ENCODE data around the gene POLN.
"Not testable (repeated sequence)": the region's sequence is repeated elsewhere in the genome, so short reads cannot be mapped to it uniquely, and the experiment has no call there.

The POLN gene

DNA sequence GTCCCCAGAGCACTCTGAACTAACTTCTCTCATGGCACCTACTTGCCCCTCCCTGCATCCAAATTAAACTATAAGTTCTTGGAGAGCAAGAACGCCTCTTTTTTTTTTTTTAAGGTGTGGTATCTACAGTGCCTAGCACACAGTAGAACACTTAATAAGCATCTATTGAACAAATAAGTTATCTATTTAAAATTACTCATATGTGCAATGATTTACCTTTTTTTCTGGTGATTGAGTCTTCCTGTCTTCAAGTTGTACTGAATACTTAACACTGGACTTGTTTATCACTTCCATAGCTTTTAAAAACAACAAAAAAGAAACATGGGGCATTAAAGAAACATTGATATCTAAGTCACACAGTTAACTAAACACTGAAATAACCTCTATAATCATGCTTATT lies 29.1 kb downstream of the POLN start:
- DNase-seq: no peak

DNA sequence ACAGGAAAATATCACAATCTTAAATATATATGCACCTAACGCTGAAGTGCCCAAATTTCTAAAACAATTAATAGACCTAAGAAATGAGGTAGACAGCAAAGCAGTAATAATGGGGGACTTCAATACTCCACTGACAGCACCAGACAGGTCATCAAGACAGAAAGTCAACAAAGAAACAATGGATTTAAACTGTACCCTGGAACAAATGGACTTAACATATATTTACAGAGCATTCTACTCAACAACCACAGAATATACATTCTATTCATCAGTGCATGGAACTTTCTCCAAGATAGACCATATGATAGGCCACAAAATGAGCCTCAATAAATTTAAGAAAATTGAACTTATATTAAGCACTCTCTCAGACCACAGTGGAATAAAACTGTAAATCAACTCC lies 39.1 kb downstream of the POLN start:
- not testable (repeated sequence) for DNase-seq

GRCh38 chr4:2194496-2194895 lies 47.4 kb downstream of the POLN start:
- DNase-seq: no peak

DNA sequence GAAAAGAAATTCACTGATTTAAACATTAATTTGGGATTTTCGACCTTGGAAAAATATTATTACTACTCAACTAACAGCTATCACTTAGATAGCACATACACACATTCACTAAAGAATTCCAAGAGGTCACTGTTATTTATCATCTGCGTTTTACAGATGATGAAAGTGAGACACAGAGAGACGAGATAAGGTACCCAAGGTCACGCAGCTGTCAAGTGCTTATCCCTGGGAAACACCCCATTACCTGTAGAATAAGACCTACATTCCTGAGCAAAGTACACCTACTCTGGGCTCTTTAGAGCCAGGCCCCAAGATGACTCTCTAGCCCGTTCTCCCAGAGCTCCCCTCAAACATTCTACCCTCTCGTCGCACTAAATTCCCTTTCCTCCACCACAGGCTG lies 48.6 kb downstream of the POLN start:
- DNase-seq: no peak

- DNase-seq: no peak
Observed at GRCh38 chr4:2186865-2187172, 55.1 kb downstream of the POLN start.

DNA sequence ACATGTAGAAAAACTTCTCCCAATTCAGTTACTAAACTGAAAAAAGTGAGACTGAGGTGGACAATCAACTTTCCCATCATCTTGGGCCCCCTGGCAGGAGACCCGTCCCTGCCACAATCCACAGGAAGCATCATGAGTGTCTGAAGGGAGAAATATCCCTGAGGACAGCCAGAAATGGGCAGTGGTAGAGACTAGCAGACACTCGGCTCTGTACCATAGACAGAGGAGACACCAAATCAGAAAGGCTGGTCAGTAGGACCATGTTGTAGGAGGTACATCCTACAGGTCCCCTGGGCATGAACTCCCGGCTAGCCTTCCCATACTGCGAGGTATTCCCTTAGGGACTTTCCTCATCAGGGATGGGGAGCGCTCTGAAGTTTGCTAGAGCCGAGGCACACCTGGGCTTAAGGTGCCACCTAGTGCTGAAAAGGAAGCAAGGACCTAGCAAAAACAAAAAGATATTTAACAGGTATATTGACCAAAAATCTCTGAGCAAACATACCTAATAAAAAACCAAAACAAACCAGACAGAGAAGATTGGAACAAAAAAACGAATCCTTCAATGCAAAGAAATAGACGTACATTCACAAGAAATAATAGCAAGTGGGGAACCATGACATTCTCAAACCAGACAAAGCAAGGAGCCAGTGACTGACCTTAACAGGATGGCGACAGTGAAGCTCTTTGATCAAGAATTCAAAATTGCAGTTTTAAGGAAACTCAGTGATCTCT lies 55.6 kb downstream of the POLN start:
- no peak for DNase-seq

- DNase-seq: no peak
Observed at GRCh38 chr4:2183394-2183793, 58.5 kb downstream of the POLN start.

DNA sequence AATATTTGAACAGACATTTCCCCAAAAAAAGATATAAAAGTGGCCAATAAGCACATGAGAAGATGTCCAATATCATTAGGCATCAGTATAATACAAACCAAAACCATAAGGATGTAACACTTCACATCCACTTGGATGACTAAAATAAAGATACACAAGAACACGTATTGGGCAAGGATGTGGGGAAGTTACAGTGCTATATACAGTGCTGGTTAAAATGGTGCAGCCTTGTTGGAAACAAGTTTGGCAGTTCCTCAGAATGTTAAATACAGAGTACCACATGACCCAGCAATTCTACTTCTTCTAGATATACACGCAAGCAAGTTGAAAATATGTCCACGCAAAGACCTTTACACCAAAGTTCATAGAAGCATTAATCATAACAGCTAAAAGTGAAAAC lies 58.9 kb downstream of the POLN start:
- DNase-seq: no peak

DNA sequence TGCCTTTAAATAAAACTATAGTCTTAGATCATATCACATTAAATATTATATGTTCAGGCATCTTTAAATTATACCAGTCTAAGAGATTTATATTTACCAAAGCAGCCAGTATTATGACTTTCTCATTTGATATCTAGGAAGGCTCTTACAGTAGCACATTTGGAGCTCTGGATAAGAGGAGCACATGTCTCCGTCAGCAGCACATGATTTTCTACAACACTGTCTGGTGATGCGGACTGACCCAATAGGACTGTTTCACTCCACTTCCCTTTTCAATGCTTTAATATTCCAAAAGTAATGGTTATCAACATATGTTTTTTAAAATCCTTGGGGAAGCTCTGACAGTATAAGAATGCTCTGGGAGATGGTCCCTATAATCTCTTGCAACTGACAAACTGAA lies 61.5 kb downstream of the POLN start:
- DNase-seq: no peak

DNA sequence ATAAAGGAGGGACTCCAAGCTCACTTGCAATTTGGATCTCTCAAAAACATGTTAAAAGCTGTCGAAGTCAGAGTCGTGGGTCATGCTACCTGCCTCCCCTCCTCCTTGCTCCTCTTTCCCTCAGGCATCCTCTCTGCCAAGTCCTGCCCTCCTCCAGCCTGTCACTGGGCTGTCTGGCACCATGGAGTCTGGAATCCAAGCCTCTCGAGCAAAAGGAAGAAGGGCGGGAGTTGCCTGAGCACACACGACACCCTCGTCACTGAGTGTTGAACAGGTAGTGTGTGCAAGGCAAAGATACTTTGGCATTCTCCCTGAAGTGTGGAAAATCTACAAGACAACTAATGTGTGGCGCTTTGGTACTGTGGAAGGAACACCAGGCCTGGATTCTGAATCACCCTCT lies 62.2 kb downstream of the POLN start:
- no peak for DNase-seq

- DNase-seq: no peak
Observed at GRCh38 chr4:2178986-2179385, 62.9 kb downstream of the POLN start.

- DNase-seq: peak; percentile 31
Observed at GRCh38 chr4:2177443-2178093, 64.4 kb downstream of the POLN start.

- DNase-seq: no peak
Observed at GRCh38 chr4:2175990-2176698, 65.8 kb downstream of the POLN start.

DNA sequence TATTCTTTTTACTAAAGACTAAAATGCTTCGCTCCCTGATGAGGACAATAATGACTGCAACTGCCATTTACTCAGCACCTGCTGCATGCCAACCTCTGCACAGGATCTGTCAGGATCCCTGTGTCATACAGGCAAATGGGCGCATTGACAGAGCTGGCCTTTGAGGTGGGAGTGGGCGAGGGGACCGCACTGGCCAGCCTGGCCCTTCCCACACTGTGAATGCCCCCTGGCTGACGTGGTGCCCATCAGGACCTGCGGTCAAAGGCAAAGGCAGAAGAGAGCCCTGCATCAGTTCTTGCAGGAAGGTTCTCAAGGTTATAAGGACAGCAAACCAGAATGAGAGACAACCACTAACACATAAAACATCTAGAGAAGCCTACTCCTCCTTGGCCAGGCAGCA lies 67.9 kb downstream of the POLN start:
- no peak for DNase-seq

DNA sequence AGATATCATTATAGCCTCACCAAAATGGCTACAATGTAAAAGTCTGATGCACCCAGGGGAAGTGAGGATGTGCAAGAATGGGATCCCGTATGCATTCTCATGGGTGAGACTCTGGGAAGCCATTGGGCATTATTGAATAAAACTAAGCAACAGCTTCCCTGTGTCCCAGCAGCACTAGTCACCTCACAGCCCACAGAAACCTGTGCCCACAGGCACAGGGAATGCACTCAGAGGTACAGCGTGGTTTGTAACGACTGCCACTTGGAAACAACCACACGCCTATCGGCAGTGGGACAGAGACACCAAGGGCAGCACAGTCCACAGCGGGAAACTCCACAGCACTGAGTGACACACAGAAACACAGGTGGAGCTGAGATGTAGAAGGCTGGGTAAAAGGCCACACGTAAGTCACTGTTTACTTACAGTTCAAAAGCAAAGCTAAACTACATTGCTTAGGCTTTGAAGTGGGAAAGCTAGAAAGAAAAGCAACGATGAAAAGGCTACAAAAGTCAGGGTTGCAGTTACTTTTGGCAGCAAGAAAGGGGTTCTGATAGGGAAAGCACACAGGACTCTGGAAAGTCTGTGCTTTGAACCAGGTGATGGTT lies 69.2 kb downstream of the POLN start:
- DNase-seq: no peak

DNA sequence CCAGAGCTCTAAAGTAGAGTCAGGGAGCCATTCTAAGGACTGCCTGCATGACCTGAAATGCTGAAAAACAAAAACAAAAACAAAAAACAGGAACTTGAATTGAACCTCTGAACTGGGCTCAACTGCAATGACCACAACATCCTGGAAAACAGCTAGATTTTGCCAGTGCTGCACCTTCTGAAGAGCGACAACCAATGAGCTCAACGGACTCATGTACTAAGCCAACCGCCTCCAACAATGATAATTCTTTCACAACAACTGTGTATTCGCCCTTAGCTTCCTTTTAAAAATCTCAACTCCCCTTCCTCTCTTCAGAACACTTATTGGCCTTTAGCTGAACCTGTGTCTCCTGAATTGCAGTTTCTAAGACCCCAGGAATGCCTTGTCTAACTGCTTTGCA lies 69.8 kb downstream of the POLN start:
- DNase-seq: no peak

- no peak for DNase-seq
Observed at GRCh38 chr4:2168469-2169319, 73.2 kb downstream of the POLN start.

DNA sequence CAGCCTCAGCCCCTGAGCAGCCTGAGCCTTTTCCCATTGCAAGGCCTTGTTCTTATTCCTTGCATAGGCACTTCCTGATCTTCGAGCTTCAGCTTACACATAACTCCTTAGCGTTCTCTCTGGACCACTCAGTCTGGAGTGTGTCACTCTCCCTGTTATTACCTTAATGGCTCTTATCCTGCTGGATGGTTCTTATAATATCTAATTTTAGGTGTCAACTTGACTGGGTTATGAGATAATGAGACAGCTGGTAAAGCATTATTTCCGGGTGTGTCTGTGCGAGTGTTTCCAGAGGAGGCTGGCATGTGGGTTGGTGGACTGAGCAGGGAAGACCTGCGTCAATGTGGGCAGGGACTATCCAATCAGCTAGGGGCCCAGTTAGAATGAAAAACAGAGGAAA lies 75.7 kb downstream of the POLN start:
- no peak for DNase-seq

GRCh38 chr4:2165391-2165790 lies 76.5 kb downstream of the POLN start:
- no peak for DNase-seq

GRCh38 chr4:2163311-2163821 lies 78.6 kb downstream of the POLN start:
- no peak for DNase-seq

GRCh38 chr4:2161092-2161703 lies 80.7 kb downstream of the POLN start:
- not testable (repeated sequence) for DNase-seq

DNA sequence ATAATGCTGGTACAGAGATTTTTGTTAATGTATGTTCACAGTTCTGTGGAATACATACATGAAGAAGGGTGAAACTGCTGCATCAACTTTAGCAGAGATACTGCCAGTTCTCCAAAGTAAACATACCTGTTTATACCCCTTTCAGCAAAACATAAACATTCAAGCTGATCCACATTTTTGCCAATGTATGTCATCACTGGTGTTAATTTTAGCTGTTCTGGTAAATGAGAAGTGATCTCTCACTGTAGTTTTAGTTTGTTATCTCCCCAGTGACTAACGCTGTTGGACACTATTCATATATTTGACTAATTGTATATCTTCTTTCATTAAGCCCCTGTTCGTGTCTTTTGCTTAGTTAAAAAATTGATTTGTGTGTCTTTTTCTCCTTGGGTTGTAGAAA lies 82.0 kb downstream of the POLN start:
- DNase-seq: no peak
